Progenitor cell of endocrine pancreas (in vitro differentiated cells): Measurements from ENCODE around the gene COQ7. TPM values are rescaled to one million over a fixed set of nuclear protein-coding genes. Genes with fewer than 3 reads are reported as not detected.

Source experiments
- DNase-seq: peaks from one replicate; pipeline ENCODE4 v3.0.0; 2021; ENCODE audit warnings: low spot score; ENCODE audit not compliant: unreplicated experiment
- H3K27ac Mint-ChIP-seq: 2 replicates; pipeline ENCODE4 v1.8.0; 2021; ENCODE audit warnings: mild to moderate bottlenecking, moderate library complexity, mixed read lengths
- H3K27me3 Mint-ChIP-seq: 2 replicates; pipeline ENCODE4 v1.8.0; 2021; ENCODE audit warnings: mixed read lengths
- H3K36me3 Mint-ChIP-seq: 2 replicates; pipeline ENCODE4 v1.8.0; 2022; ENCODE audit warnings: mixed read lengths; ENCODE audit not compliant: insufficient read depth
- H3K4me1 Mint-ChIP-seq: 2 replicates; pipeline ENCODE4 v1.8.0; 2021; ENCODE audit warnings: low read depth, mixed read lengths
- H3K4me3 Mint-ChIP-seq: 2 replicates; pipeline ENCODE4 v1.8.0; 2021; ENCODE audit warnings: low read depth, mild to moderate bottlenecking, moderate library complexity, mixed read lengths
- H3K9me3 Mint-ChIP-seq: 2 replicates; pipeline ENCODE4 v1.8.0; 2021; ENCODE audit warnings: low read depth, mixed read lengths
- total RNA-seq: library from RNA; stranded (reverse); gene quantifications from 2 replicates; pipeline ENCODE4 v1.2.1, GENCODE V29; 2021
- TF ChIP-seq, protein P1 (sequence below): fragments of 200-600 bp; sonication (generic); IDR thresholded peaks from one replicate; pipeline ENCODE4 v1.5.0; 2021; ENCODE audit warnings: antibody characterized with exemption, mild to moderate bottlenecking; ENCODE audit not compliant: unreplicated experiment

The COQ7 gene
- total RNA-seq, 1 donor from 2014 or later = 26.3 TPM

DNA sequence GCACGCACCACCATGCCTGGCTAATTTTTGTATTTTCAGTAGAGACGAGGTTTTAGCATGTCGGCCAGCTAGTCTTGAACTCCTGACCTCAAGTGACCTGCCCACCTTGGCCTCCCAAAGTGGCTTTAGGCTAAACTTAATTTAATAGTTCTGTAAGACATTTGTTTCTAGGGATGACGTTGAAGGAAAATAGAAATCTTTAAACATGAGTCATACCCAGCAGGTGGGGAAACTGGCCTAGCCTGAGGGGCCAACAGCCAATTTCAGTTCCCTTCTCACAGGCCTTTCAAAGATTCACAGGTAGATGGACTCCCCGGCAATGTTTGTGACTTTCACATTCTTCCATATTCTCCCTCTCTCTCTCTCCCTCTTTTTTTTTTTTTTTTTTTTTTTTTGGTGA is 28.2 kb downstream of the COQ7 start:
- peaks cover 8% of the 10 kb centered on the region for H3K27me3 Mint-ChIP-seq
- peaks cover 7% of the 10 kb centered on the region for H3K9me3 Mint-ChIP-seq
- TF ChIP-seq, protein P1, sequence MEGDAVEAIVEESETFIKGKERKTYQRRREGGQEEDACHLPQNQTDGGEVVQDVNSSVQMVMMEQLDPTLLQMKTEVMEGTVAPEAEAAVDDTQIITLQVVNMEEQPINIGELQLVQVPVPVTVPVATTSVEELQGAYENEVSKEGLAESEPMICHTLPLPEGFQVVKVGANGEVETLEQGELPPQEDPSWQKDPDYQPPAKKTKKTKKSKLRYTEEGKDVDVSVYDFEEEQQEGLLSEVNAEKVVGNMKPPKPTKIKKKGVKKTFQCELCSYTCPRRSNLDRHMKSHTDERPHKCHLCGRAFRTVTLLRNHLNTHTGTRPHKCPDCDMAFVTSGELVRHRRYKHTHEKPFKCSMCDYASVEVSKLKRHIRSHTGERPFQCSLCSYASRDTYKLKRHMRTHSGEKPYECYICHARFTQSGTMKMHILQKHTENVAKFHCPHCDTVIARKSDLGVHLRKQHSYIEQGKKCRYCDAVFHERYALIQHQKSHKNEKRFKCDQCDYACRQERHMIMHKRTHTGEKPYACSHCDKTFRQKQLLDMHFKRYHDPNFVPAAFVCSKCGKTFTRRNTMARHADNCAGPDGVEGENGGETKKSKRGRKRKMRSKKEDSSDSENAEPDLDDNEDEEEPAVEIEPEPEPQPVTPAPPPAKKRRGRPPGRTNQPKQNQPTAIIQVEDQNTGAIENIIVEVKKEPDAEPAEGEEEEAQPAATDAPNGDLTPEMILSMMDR = no peak
- peaks cover 15% of the 10 kb centered on the region for H3K4me1 Mint-ChIP-seq
- DNase-seq = no peak
- H3K27ac Mint-ChIP-seq = no peak overlapping the region
- no peak overlapping the region for H3K4me3 Mint-ChIP-seq
- H3K36me3 Mint-ChIP-seq = peaks cover 1% of the 10 kb centered on the region

DNA sequence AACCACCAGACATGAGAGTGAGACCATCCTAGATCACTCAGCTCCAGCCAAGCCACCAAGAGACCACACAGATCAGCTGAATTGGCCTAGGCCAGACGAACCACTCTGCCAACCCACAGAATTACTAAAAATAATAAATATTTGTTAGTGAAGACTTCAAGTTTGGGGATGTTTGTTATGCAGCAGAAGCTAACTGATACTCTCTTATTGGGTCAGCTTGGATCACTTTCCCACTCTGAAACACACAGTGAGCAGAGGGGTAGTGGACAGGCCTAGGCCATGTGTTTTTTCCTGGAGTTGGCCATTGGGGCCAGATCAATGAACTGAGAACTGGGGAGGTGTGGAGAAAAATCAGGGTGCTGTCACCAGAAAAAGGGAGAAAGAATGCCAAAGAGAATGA is 30.8 kb downstream of the COQ7 start:
- TF ChIP-seq, protein P1 = no peak
- H3K4me1 Mint-ChIP-seq = peaks cover 12% of the 10 kb centered on the region
- H3K9me3 Mint-ChIP-seq = peaks cover 7% of the 10 kb centered on the region
- no peak overlapping the region for H3K4me3 Mint-ChIP-seq
- no peak for DNase-seq
- peaks cover 1% of the 10 kb centered on the region for H3K36me3 Mint-ChIP-seq
- no peak overlapping the region for H3K27ac Mint-ChIP-seq
- H3K27me3 Mint-ChIP-seq = peaks cover 22% of the 10 kb centered on the region

DNA sequence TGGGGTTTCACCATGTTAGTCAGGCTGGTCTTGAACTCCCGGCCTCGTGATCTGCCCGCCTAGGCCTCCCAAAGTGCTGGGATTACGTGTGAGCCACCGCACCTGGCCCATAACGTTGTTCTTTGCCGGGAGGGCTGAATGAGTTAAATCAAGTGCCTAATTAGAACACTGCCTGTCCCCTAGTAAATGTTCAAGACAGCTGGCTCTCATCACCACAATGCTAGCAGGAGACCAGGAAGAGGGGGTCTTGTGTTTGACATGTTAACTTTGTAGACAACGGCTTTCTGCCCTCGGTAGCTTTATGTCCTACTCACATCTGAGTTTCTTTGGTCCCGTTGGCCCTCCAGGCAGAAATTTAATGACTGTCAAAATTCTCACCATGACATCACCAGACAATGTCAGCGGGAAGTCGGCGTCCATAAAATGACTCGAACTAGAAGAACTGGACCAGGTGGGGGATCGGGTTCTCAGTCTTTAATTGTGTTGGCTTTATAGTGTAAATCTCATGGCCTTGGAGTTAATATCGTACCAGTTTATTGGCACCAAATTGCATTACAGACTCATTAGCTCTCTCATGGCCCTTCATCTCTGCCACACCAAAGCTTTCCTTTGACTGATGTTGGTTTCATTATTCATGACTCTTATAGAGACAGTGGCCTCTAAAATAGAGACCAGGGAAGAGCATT is 34.9 kb downstream of the COQ7 start:
- no peak overlapping the region for H3K4me3 Mint-ChIP-seq
- TF ChIP-seq, protein P1 = no peak
- H3K9me3 Mint-ChIP-seq = peaks cover 7% of the 10 kb centered on the region

DNA sequence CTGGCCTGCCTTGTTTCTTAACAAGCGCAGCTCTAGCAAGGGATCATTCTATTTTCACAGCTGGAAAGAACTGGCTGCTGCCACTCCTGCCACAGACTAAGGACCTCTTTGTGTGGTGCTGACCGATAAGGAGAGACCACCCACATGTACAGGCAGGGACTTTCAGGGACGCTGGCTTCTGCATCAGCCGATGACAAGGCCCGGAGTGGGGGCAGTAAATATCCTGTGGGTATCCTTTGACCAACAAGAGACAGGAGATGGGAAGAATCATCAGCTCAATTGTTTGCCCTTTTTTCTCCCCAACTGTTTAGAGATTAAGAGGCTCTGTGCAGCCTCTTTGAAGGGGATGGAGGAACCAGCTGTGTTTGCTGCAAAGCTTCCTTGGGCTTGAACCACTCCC is 37.2 kb downstream of the COQ7 start:
- Mint-ChIP-seq H3K4me3 (no peak overlapping the region), H3K27ac (peak overlapping the region; percentile 56), H3K4me1 (no peaks in the 10 kb centered on the region), H3K36me3 (no peaks in the 10 kb centered on the region), H3K27me3 (peaks cover 64% of the 10 kb centered on the region), H3K9me3 (no peaks in the 10 kb centered on the region)
- no peak for DNase-seq
- TF ChIP-seq, protein P1 = no peak

More for the DNA sequence above, 34.9 kb downstream of the COQ7 start:
- Mint-ChIP-seq H3K27me3 (peaks cover 51% of the 10 kb centered on the region), H3K36me3 (peaks cover 1% of the 10 kb centered on the region), H3K27ac (no peak overlapping the region), H3K4me1 (no peaks in the 10 kb centered on the region)
- no peak for DNase-seq

DNA sequence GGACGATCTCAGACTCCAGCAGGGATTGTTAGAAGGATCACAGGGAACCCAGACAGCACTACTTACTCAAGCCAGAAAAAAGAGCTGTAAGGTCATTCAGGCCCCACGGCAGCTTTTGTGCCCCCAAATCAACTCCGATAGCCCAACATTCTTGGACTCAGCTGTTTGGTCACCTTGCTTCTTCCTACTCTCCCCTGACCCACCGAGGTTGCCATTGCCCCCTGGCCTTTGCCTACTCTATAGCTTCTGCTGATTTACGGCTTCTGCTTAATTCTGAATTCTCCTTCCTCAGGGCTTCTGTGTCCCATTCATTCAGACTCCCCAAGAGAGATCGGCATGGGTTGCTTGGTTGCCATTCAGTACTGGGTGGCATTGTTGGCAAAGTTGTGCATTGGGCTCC is 37.7 kb downstream of the COQ7 start:
- DNase-seq = no peak
- no peaks in the 10 kb centered on the region for H3K36me3 Mint-ChIP-seq
- TF ChIP-seq, protein P1 = no peak
- H3K4me3 Mint-ChIP-seq = no peak overlapping the region
- no peak overlapping the region for H3K27ac Mint-ChIP-seq
- no peaks in the 10 kb centered on the region for H3K4me1 Mint-ChIP-seq
- H3K9me3 Mint-ChIP-seq = no peaks in the 10 kb centered on the region
- H3K27me3 Mint-ChIP-seq = peaks cover 66% of the 10 kb centered on the region
